Measurements from ENCODE around the gene ATP8A2. TPM values are rescaled to one million over a fixed set of nuclear protein-coding genes. Genes with fewer than 3 reads are reported as not detected.

Gene ATP8A2
- total and polyA plus RNA-seq, 2 of the 4 experiments (the other 2 are of a cell fraction) = 0.02 to 0.18 TPM

GRCh38 chr13:25928941-25929505 lies 557.2 kb downstream of the ATP8A2 start:
- H4K5ac ChIP-seq (ENCODE audit: low read depth, low read length) = no peak overlapping the region

More at GRCh38 chr13:25928941-25929505, 557.2 kb downstream of the ATP8A2 start:
- Histone ChIP-seq H3K4me2 (ENCODE audit: low read depth, low read length) (no peak overlapping the region), H4K20me1 (ENCODE audit: insufficient read depth, low read length) (no peaks in the 10 kb centered on the region), H3K56ac (ENCODE audit: extremely low read depth, insufficient read depth, low read length) (no peak overlapping the region), H3K14ac (replicated peaks; ENCODE audit: low read depth, low read length) (no peak overlapping the region), H4K91ac (ENCODE audit: insufficient read depth, low read depth, low read length) (no peak overlapping the region), H3K79me1 (ENCODE audit: low read depth in 1 of 2, low read length in 2 of 2) (no peaks in the 10 kb centered on the region), H3K18ac (ENCODE audit: low read depth, low read length) (no peak overlapping the region), H2AK9ac (replicated peaks; ENCODE audit: low read depth, low read length, poor library complexity) (no peak overlapping the region), H4K8ac (ENCODE audit: low read depth in 2 of 2, low read length in 2 of 2) (no peak overlapping the region), H3K4ac (ENCODE audit: low read depth, low read length) (no peak overlapping the region), H2BK15ac (ENCODE audit: low read depth, low read length) (no peak overlapping the region), H2BK5ac (ENCODE audit: low read depth, low read length, poor library complexity, severe bottlenecking) (no peak overlapping the region), H3K27ac (ENCODE audit: insufficient read depth, low read length) (no peak overlapping the region), H3K9me1 (ENCODE audit: insufficient read depth, low read length) (no peaks in the 10 kb centered on the region), H2AK5ac (ENCODE audit: low read depth, low read length) (no peak overlapping the region), H2BK120ac (ENCODE audit: low read depth, low read length) (no peak overlapping the region), H2BK20ac (ENCODE audit: low read depth, low read length) (no peak overlapping the region), H3K4me1 (ENCODE audit: control insufficient read depth, insufficient read depth, low read length) (no peaks in the 10 kb centered on the region), H3K9ac (ENCODE audit: low read depth, low read length) (no peak overlapping the region), H3K36me3 (ENCODE audit: control insufficient read depth, insufficient read depth, low read length) (no peaks in the 10 kb centered on the region), H2AFZ (replicated peaks; ENCODE audit: low read length, poor library complexity) (no peak overlapping the region), H3K9me3 (ENCODE audit: control insufficient read depth, insufficient read depth, low read length) (peaks cover 4% of the 10 kb centered on the region; the same call in 1 of the 2 replicates), H3K4me3 (ENCODE audit: insufficient read depth, low read depth, low read length) (no peak overlapping the region), H3K27me3 (ENCODE audit: control insufficient read depth, insufficient read depth, low read length) (no peaks in the 10 kb centered on the region), H3K23ac (ENCODE audit: low read depth, low read length) (no peak overlapping the region)
- in situ Hi-C loops (cut with MboI; ENCODE audit: low sequenced_read_pairs) = no loop called here
- ATAC-seq (ENCODE audit: low read depth) = no peak
- dilution Hi-C loops (cut with HindIII; ENCODE audit: low sequenced_read_pairs, unreplicated experiment) = no loop called here
- DNase-seq = no peak
- ChIA-PET POLR2A (ENCODE audit: unreplicated experiment) (no interaction called here), CTCF (no interaction called here)
- intact Hi-C loops (cut with micrococcal nuclease) = no loop called here
- no TSS peak for BruUV-seq (replicated peaks)
- WGBS, 2 experiments (ENCODE audit: extremely low coverage in 2 of 2, insufficient read length in 1 of 2) = 89% methylated on average over 6 of the region's 12 CpGs; no CpG with 5 or more reads in 1 of the 2 experiments
- TF ChIP-seq RAD21 (IDR thresholded peaks at IDR 0.05; ENCODE audit: low read length) (no peak), CTCF (conservative IDR thresholded peaks at IDR 0.05; ENCODE audit: low read depth, low read length) (no peak), MXI1 (IDR thresholded peaks at IDR 0.05; ENCODE audit: borderline replicate concordance, low read depth, low read length) (no peak), CHD1 (IDR thresholded peaks at IDR 0.05; ENCODE audit: low read depth, low read length) (no peak), FOS (IDR thresholded peaks at IDR 0.05; ENCODE audit: low read depth, low read length) (no peak), RFX5 (IDR thresholded peaks at IDR 0.05; ENCODE audit: low read depth, low read length) (no peak), MAFK (IDR thresholded peaks at IDR 0.05; ENCODE audit: low read depth, low read length) (no peak), BHLHE40 (IDR thresholded peaks at IDR 0.05; ENCODE audit: low read depth, low read length) (no peak), CEBPB (IDR thresholded peaks at IDR 0.05; ENCODE audit: low read depth, low read length) (no peak)
- TF ChIP-seq, protein P1, sequence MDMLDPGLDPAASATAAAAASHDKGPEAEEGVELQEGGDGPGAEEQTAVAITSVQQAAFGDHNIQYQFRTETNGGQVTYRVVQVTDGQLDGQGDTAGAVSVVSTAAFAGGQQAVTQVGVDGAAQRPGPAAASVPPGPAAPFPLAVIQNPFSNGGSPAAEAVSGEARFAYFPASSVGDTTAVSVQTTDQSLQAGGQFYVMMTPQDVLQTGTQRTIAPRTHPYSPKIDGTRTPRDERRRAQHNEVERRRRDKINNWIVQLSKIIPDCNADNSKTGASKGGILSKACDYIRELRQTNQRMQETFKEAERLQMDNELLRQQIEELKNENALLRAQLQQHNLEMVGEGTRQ (IDR thresholded peaks at IDR 0.05; ENCODE audit: low read depth, low read length) = no peak
